Stomach (tissue), 4 donors: ENCODE measurements around the gene CARD14.

ENCODE experiments used
- CTCF ChIP-seq, 7 experiments: fragments of 450-650 bp in 4 of 7; fragments of 200-600 bp in 3 of 7; sonication (generic) in 3 of 7; IDR thresholded peaks; one replicate each; pipeline ENCODE4 v1.5.1; 2016 to 2019; ENCODE audit warnings: antibody characterized with exemption in 7 of 7, control low read depth in 2 of 7, mild to moderate bottlenecking in 1 of 7
- EP300 ChIP-seq: sonication (generic); formaldehyde crosslinking; IDR thresholded peaks from one replicate; pipeline ENCODE4 v1.6.1; 2017; ENCODE audit warnings: antibody characterized with exemption
- POLR2A ChIP-seq, 4 donors: fragments of 450-650 bp; IDR thresholded peaks; one replicate each; pipeline ENCODE4 v1.6.1; 2016; ENCODE audit warnings: antibody characterized with exemption in 4 of 4, control low read depth in 2 of 4, mild to moderate bottlenecking in 1 of 4, moderate library complexity in 1 of 4

GRCh38 chr17:80181431-80181830 lies 11.6 kb downstream of the CARD14 start:
- TF ChIP-seq POLR2A (IDR thresholded peaks at IDR 0.05): no peak
- no peak for TF ChIP-seq CTCF (IDR thresholded peaks at IDR 0.05)
- TF ChIP-seq EP300: no peak
